ENCODE results near the gene RNU1-2. TPM values are rescaled to one million over a fixed set of nuclear protein-coding genes. Genes with fewer than 3 reads are reported as not detected.
"Not testable (repeated sequence)": the region's sequence is repeated elsewhere in the genome, so short reads cannot be mapped to it uniquely, and the experiment has no call there.

RNU1-2 gene
- total RNA-seq = 4,234 TPM
- long read RNA-seq = 0 reads

GRCh38 chr1:16895598-16896315 is at the start of gene RNU1-2:
TSS of gene RNU1-2 (plus strand) at chr1:16895980.
- intact Hi-C loops (cut with micrococcal nuclease) = not testable (repeated sequence)
- DNase-seq (peak; percentile 47), ATAC-seq (peak; percentile 100)

DNA sequence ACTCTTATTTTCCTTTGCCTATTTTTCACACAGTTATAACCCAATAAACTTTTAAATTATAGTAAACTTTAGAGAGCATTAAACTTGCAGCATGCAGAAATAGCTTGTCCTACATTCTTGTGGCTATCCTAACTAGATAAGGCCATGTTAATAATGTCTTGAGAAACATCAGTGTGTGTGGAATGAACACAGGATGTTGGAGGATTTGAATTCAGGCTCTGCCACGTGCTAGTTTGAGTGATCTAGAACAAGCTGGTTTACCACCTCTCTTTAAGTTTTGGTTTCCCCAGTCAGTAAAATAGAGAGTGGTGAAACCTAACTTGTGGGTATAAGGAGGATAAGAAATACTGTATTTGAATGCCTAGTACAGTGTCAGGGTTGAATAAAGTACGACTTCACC is 39.6 kb upstream of the RNU1-2 start:
- intact Hi-C loops (cut with micrococcal nuclease); DNase-seq; ATAC-seq: not testable (repeated sequence)

- intact Hi-C loops (cut with micrococcal nuclease); DNase-seq; ATAC-seq: not testable (repeated sequence)
Observed at GRCh38 chr1:16859167-16860041, 36.4 kb upstream of the RNU1-2 start.

- DNase-seq; intact Hi-C loops (cut with micrococcal nuclease); ATAC-seq: not testable (repeated sequence)
Observed at GRCh38 chr1:16860048-16860447, 35.7 kb upstream of the RNU1-2 start.

- ATAC-seq; intact Hi-C loops (cut with micrococcal nuclease); DNase-seq: not testable (repeated sequence)
Observed at GRCh38 chr1:16861832-16862245, 33.9 kb upstream of the RNU1-2 start.

DNA sequence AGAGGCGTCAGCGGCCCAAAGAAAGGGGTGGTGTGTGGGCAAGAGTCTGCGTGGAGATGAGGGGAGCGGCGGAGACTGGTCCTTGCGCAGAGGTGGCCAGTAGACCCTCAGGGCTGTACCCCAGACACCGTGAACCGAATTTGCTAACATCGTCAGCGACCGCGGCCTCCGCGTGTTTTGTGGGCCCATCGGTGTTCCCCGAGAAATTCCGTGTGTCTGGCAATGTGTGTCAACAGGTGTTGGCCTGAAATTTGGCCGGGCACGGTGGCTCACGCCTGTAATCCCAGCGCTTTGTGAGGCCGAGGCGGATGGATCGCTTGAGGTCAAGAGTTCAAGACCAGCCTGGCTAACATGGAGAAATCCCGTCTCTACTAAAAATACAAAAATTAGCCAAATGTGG is 33.4 kb upstream of the RNU1-2 start:
- ATAC-seq; intact Hi-C loops (cut with micrococcal nuclease); DNase-seq: not testable (repeated sequence)

DNA sequence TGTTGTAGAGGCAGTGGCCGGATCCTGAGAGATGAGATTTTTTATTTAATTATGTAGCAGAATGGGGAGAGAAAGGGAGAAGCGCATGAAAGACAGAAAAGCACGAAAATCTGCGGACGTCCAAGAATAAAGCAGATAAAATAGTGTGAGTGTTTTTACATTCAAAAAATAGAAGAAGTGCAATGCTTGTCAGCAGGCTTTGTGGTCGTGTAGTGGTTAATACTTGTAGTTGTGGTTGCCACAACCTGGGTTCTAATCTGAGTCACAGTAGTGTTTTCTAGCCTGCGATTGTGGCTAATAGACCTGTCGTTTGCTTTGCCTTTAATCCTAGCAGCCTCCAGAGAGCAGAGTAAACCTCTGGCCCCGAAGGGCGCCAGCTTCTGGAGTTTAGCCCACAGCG is 32.8 kb upstream of the RNU1-2 start:
- intact Hi-C loops (cut with micrococcal nuclease); ATAC-seq; DNase-seq: not testable (repeated sequence)

GRCh38 chr1:16866926-16867707 is 28.7 kb upstream of the RNU1-2 start:
- DNase-seq; intact Hi-C loops (cut with micrococcal nuclease); ATAC-seq: not testable (repeated sequence)

- ATAC-seq; intact Hi-C loops (cut with micrococcal nuclease); DNase-seq: not testable (repeated sequence)
Observed at GRCh38 chr1:16868787-16869186, 27.0 kb upstream of the RNU1-2 start.

DNA sequence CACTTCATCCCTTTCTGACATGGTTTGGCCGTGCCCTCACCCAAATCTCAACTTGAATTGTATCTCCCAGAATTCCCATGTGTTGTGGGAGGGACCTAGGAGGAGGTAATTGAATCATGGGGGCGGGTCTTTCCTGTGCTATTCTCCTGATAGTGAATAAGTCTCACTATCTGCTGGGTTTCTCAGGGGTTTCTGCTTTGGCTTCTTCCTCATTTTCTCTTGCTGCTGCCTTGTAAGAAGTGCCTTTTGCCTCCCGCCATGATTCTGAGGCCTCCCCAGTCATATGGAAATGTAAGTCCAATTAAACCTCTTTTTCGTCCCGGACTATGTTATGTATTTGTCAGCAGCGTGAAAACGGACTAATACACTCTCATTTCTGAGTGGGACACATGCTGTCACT is 25.8 kb upstream of the RNU1-2 start:
- DNase-seq; intact Hi-C loops (cut with micrococcal nuclease); ATAC-seq: not testable (repeated sequence)

DNA sequence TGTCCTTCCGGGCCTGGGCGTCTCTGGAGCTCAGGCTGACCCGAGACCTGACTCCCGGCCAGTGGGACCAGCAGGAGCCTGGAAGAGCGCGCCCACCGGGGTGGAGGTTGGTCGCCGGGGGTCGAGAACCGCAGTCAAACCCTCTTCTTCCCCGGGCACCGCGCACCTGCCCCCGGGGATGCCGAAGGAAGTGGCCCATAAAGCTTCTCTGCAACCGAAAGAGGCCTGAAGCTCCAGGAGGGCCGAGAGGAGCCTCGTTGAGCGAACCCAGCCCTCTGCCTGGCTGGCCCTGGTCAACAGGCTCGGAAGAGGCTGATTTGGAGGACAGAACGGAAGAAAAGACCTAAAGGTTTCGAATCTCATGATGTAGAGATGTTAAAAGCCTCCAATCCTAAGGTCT is 24.6 kb upstream of the RNU1-2 start:
- intact Hi-C loops (cut with micrococcal nuclease); ATAC-seq; DNase-seq: not testable (repeated sequence)

DNA sequence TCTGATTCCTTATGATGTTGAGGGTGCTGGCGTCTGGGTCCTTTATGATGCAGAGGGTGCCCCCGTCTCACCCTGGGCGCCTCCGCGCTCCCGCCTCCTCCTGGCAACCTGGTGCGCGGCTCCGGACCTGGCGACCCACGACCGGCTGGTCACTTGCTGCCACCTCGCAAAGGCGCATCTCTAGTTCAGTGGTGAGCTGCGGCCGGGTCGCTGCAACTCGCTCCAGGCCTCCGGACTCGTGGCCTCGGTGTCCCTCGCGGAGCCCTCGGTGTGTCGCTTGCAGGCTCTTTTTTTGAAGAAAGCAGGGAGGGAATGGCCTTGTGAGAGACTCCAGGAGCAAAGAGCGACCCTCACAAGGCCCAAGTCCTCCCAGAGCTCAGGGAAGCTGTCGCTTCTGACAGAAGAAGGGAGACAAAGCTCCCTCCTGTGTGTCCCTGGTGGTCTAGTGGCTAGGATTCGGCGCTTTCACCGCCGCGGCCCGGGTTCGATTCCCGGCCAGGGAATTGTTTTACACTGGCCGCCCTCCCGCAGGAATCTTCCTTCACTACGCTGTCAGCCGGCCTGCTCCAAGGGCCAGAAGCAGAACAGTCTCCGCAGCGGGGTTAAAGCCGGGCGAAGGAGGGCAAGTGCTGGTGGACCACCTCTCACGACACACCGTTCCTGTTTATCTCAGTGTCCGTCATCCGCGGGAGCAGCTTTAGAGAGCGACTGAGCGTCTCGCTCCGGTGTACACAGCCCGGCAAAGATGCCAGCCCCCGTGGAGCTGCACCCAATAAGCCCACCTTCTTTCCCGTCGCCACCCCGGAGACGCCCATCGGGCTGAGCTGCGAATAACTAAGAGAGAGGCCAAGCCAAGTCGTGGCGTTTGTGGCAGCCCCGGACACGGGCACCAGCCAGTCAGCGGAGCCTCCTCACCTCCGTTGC is 23.4 kb upstream of the RNU1-2 start:
- intact Hi-C loops (cut with micrococcal nuclease) = not testable (repeated sequence)
- DNase-seq (peak; percentile 51), ATAC-seq (peak; percentile 93)

- peak; percentile 75 for ATAC-seq
- intact Hi-C loops (cut with micrococcal nuclease) = not testable (repeated sequence)
- peak; percentile 75 for DNase-seq
Observed at GRCh38 chr1:16873076-16873879, 22.5 kb upstream of the RNU1-2 start.

DNA sequence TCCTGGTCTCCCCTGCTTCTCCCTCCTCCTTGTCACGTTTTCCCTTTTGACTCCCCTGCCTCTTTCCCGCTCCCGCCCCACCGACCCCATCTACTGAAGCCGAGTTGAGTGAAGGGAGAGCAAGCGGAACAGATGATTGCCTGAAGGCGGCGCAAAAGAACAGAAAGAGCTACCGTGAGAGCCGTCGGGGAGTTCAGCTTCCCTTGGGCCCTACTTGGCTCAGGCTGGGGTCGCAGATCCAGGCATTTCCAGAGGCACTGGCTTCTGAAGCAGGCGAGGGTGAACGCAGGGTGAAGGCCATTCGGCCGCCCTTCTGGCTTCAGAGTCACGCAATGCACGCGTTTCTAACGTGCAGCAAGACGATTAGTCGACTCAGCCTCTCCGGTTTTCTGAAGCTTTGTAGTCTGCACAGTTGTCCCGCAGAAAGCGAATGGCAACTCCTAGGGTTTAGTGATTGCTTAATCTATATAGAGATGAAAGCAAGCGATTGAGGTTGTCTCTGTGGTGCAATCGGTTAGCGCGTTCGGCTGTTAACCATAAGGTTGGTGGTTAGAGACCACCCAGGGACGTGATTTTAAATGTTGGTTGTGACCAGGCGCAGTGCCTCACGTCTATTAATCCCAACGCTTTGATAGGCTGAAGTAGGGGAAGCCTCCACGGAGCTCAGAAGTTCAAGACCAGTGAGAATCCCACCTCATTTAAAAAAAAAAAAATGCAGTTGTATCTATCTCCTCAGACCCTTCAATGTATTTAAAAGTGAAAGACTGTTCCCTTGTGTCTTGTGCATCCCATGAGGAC is 20.6 kb upstream of the RNU1-2 start:
- DNase-seq; intact Hi-C loops (cut with micrococcal nuclease); ATAC-seq: not testable (repeated sequence)

GRCh38 chr1:16881742-16882141 is 14.0 kb upstream of the RNU1-2 start:
- ATAC-seq; intact Hi-C loops (cut with micrococcal nuclease); DNase-seq: not testable (repeated sequence)

GRCh38 chr1:16882986-16883385 is 12.8 kb upstream of the RNU1-2 start:
- ATAC-seq = no peak

More at GRCh38 chr1:16882986-16883385, 12.8 kb upstream of the RNU1-2 start:
- no peak for DNase-seq
- intact Hi-C loops (cut with micrococcal nuclease) = no loop called here

Measured in left ventricle myocardium superior (tissue), 1 donor.